Testis (tissue), 2 donors: Measurements from ENCODE around the gene TLCD1.

Source experiments
- POLR2A ChIP-seq: fragments of 450-650 bp; IDR thresholded peaks from one replicate; pipeline ENCODE4 v1.6.1; 2017; ENCODE audit warnings: antibody characterized with exemption, mild to moderate bottlenecking, moderate library complexity
- TF ChIP-seq, protein P1 (sequence below), 3 experiments: fragments of 450-650 bp in 2 of 3; fragments of 200-600 bp in 1 of 3; sonication (generic) in 1 of 3; IDR thresholded peaks; one replicate each; pipeline ENCODE4 v1.5.1; 2016 to 2019; ENCODE audit warnings: antibody characterized with exemption in 3 of 3, mild to moderate bottlenecking in 2 of 3, moderate library complexity in 1 of 3

DNA sequence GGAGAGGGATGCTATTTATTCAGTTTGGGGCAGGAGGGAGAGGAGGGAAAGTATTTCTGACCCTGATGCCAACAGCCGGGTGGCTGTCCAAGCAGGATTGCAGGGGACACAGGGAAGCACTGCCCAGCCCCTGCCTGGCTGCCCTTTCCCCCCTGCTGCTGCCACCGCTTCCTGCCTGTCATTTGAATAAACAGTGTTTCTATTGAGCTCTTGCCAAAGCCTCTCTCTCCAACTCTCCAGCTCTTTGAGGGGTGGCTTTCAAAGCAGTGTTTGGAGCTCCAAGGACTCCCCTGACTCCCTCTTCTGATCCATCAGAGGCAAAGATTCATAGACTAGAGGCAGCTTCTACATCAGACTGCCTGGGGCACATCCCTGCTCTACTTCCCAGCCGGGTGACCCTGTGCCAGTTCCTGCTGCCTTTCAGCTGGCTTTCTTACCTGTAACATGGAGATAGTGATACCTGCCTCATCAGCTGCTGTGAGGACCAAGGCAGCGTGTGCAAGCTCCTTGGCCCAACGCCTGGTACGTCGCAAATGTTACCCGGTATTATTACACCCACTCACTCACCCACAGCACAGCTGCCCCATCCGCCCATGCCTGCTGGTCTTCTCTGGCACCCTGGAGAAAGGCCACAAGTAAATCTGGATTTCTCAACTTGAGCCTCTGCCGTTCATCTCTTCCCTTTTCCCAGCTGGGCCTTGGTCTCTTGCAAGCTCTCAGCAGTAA, 23.8 kb downstream of the TLCD1 start:
- TF ChIP-seq, protein P1, sequence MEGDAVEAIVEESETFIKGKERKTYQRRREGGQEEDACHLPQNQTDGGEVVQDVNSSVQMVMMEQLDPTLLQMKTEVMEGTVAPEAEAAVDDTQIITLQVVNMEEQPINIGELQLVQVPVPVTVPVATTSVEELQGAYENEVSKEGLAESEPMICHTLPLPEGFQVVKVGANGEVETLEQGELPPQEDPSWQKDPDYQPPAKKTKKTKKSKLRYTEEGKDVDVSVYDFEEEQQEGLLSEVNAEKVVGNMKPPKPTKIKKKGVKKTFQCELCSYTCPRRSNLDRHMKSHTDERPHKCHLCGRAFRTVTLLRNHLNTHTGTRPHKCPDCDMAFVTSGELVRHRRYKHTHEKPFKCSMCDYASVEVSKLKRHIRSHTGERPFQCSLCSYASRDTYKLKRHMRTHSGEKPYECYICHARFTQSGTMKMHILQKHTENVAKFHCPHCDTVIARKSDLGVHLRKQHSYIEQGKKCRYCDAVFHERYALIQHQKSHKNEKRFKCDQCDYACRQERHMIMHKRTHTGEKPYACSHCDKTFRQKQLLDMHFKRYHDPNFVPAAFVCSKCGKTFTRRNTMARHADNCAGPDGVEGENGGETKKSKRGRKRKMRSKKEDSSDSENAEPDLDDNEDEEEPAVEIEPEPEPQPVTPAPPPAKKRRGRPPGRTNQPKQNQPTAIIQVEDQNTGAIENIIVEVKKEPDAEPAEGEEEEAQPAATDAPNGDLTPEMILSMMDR (IDR thresholded peaks at IDR 0.05) = no peak
- TF ChIP-seq POLR2A = no peak
